Endothelial cell (in vitro differentiated cells): ENCODE data around the gene GPR21. TPM values are rescaled to one million over a fixed set of nuclear protein-coding genes. Genes with fewer than 3 reads are reported as not detected.
A peak's percentile ranks its signal among the peaks of the same experiment; 100 is the strongest.

Experiments used
- DNase-seq: peaks from one replicate; pipeline ENCODE4 v3.0.0; 2021; ENCODE audit warnings: low spot score
- H3K27ac Mint-ChIP-seq: one replicate; pipeline ENCODE4 v1.8.0; 2021; ENCODE audit warnings: mixed read lengths, inconsistent platforms; ENCODE audit not compliant: unreplicated experiment
- H3K27me3 Mint-ChIP-seq: one replicate; pipeline ENCODE4 v1.8.0; 2021; ENCODE audit warnings: mild to moderate bottlenecking, moderate library complexity, mixed read lengths, inconsistent platforms; ENCODE audit not compliant: unreplicated experiment
- H3K36me3 Mint-ChIP-seq: one replicate; pipeline ENCODE4 v1.8.0; 2021; ENCODE audit warnings: mild to moderate bottlenecking, low read depth, mixed read lengths, inconsistent platforms; ENCODE audit not compliant: unreplicated experiment
- H3K4me1 Mint-ChIP-seq: one replicate; pipeline ENCODE4 v1.8.0; 2021; ENCODE audit warnings: mild to moderate bottlenecking, mixed read lengths, inconsistent platforms; ENCODE audit not compliant: unreplicated experiment
- H3K4me3 Mint-ChIP-seq: one replicate; pipeline ENCODE4 v1.8.0; 2021; ENCODE audit warnings: mild to moderate bottlenecking, mixed read lengths, inconsistent platforms; ENCODE audit not compliant: unreplicated experiment
- H3K9me3 Mint-ChIP-seq: one replicate; pipeline ENCODE4 v1.8.0; 2021; ENCODE audit warnings: mixed read lengths, inconsistent platforms; ENCODE audit not compliant: unreplicated experiment
- total RNA-seq: library from RNA; stranded (reverse); fragmentation: NEBNext Ultra II Directional; extraction: Animal tissue kit (Norgen Biotek cat#: 25700); gene quantifications from one replicate; pipeline ENCODE4 v1.2.1, GENCODE V29; 2021; ENCODE audit not compliant: unreplicated experiment
- TF ChIP-seq, protein P1 (sequence below): fragments of 200-600 bp; sonication (generic); IDR thresholded peaks from one replicate; pipeline ENCODE4 v1.5.0; 2021; ENCODE audit warnings: antibody characterized with exemption; ENCODE audit not compliant: unreplicated experiment

GPR21 gene
- total RNA-seq, 1 donor from 2014 or later = 1.8 TPM

DNA sequence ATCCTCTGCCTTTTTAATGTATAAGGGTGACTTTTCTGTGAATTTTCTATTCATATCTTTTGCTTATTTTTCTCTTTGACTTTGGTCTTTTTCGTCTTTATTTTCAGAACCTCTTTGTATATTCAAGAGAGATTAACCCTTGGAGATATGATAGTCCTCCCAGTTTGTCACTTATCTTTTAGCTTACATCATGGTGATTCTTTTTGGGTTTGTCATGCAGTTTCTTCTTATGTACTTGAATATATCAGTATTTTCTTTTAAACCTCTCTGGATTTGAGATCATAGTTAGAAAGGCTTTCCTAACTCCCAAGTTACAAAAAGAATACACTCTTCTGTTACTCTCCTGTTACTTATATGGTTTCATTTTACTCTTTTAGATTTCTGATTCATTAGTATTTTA lies 27.5 kb upstream of the GPR21 start:
- Mint-ChIP-seq H3K27me3 (peaks cover 2% of the 10 kb centered on the region), H3K4me1 (peaks cover 16% of the 10 kb centered on the region), H3K4me3 (no peak overlapping the region), H3K27ac (no peak overlapping the region), H3K9me3 (no peaks in the 10 kb centered on the region), H3K36me3 (no peaks in the 10 kb centered on the region)
- DNase-seq = no peak
- TF ChIP-seq, protein P1, sequence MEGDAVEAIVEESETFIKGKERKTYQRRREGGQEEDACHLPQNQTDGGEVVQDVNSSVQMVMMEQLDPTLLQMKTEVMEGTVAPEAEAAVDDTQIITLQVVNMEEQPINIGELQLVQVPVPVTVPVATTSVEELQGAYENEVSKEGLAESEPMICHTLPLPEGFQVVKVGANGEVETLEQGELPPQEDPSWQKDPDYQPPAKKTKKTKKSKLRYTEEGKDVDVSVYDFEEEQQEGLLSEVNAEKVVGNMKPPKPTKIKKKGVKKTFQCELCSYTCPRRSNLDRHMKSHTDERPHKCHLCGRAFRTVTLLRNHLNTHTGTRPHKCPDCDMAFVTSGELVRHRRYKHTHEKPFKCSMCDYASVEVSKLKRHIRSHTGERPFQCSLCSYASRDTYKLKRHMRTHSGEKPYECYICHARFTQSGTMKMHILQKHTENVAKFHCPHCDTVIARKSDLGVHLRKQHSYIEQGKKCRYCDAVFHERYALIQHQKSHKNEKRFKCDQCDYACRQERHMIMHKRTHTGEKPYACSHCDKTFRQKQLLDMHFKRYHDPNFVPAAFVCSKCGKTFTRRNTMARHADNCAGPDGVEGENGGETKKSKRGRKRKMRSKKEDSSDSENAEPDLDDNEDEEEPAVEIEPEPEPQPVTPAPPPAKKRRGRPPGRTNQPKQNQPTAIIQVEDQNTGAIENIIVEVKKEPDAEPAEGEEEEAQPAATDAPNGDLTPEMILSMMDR = no peak

DNA sequence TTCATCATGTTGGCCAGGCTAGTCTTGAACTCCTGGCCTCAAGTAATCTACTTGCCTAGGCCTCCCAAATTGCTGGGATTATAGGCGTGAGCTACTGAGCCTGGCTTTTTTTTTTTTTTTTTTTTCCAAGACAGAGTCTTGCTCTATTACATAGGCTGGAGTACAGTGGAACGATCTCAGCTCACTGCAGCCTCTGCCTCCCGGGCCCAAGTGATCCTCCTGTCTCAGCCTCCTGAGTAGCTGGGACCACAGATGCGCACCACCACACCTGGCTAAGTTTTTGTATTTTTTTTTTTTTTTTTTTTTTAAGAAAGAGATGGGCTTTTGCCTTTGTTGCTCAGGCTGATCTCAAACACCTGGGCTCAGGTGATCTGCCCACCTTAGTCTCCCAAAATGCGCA lies 26.2 kb upstream of the GPR21 start:
- H3K9me3 Mint-ChIP-seq = no peaks in the 10 kb centered on the region

DNA sequence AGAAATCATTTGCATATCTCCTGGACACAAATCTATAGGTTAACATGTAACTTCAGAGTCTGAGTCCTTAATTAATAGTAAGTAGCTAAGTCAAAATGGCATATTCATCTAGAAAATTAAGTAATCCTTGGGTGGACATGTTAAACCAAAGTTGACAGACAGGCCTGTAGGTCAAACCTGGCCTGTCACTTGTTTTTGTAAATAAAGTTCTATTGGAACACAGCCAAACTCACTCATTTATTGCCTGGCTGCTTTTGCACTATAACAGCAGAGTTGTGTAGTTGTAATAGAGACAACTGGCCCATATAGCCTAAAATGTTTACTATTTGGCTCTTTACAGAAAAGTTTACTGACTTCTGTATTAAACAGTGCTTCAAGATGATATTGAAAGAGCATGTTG lies 24.6 kb upstream of the GPR21 start:
- Mint-ChIP-seq H3K36me3 (peaks cover 13% of the 10 kb centered on the region), H3K9me3 (no peaks in the 10 kb centered on the region), H3K4me3 (no peak overlapping the region), H3K27ac (no peak overlapping the region), H3K27me3 (no peaks in the 10 kb centered on the region), H3K4me1 (peaks cover 4% of the 10 kb centered on the region)
- TF ChIP-seq, protein P1 = no peak
- no peak for DNase-seq

More for the DNA sequence above, 26.2 kb upstream of the GPR21 start:
- H3K27me3 Mint-ChIP-seq = peaks cover 2% of the 10 kb centered on the region
- H3K4me1 Mint-ChIP-seq = peaks cover 12% of the 10 kb centered on the region
- no peak overlapping the region for H3K27ac Mint-ChIP-seq
- peaks cover 8% of the 10 kb centered on the region for H3K36me3 Mint-ChIP-seq
- DNase-seq = no peak
- H3K4me3 Mint-ChIP-seq = no peak overlapping the region
- TF ChIP-seq, protein P1 = no peak

DNA sequence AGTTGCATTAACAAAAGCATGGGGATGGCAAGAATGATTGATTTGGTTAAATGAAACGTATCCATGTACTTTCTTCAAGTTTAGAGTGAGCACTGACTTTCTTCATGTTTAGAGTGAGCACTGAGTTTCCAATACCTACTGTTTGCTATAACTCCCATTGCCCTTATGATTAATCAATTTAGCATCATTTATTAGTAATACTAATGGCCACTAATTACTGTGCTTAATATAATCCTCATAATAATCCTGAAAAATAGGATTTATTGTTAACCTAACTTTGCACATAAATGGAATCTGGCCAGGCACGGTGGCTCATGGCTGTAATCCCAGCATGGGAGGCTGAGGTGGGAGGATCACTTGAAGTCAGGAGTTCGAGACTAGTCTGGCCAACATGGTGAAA lies 22.1 kb upstream of the GPR21 start:
- no peak overlapping the region for H3K4me3 Mint-ChIP-seq
- TF ChIP-seq, protein P1 = no peak
- H3K27me3 Mint-ChIP-seq = no peaks in the 10 kb centered on the region
- no peak for DNase-seq
- no peak overlapping the region for H3K27ac Mint-ChIP-seq
- peaks cover 13% of the 10 kb centered on the region for H3K36me3 Mint-ChIP-seq
- no peaks in the 10 kb centered on the region for H3K9me3 Mint-ChIP-seq
- no peaks in the 10 kb centered on the region for H3K4me1 Mint-ChIP-seq

DNA sequence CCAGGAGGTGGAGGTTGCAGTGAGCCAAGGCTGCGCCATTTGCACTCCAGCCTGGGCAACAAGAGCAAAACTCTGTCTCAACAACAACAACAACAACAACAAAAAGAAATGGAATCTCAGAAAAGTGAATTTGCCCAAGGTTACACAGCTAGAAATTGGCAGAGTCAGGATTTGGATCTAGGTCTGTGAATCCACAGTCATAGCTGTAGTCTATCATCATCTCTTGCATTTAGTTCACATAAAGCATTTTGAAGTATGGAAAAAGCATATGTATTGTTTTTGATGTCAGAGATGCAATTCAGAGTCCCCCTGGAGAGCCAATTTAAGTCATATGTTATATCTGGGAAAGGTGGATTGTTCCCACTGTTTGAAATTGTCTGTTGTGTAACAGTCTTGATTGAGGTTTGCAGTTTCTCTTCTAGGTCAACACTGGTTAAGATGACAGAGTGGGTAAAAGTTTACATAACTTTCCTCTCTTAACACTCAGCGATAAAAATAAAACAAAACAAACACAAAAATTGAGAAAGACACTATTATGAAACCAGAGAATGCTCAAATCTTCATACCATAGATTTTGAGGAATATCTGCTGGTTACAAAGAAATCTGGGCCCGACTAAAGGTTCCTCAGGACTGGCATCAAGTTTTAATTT lies 21.5 kb upstream of the GPR21 start:
- Mint-ChIP-seq H3K4me3 (no peak overlapping the region), H3K27me3 (no peaks in the 10 kb centered on the region), H3K9me3 (no peaks in the 10 kb centered on the region), H3K4me1 (no peaks in the 10 kb centered on the region), H3K36me3 (peaks cover 13% of the 10 kb centered on the region), H3K27ac (peak overlapping the region; percentile 31)
- TF ChIP-seq, protein P1 = no peak
- DNase-seq = no peak
